D721Med (cell line): ENCODE measurements around the gene DNAJC3.

Source experiments
- DNase-seq: peaks from one replicate; pipeline ENCODE4 v3.0.0; 2011; ENCODE audit warnings: low spot score; ENCODE audit not compliant: insufficient read length
- FAIRE-seq: peaks from 2 replicates; lab custom pipeline; 2011; peaks lifted over from hg19 to GRCh38; lab: Jason Lieb, UNC
- TF ChIP-seq, protein P1 (sequence below): IDR thresholded peaks from 2 replicates; pipeline ENCODE4 v1.5.1; 2012; ENCODE audit warnings: mild to moderate bottlenecking, control low read depth; ENCODE audit not compliant: insufficient read depth; ENCODE audit errors: missing control alignments

Gene DNAJC3

DNA sequence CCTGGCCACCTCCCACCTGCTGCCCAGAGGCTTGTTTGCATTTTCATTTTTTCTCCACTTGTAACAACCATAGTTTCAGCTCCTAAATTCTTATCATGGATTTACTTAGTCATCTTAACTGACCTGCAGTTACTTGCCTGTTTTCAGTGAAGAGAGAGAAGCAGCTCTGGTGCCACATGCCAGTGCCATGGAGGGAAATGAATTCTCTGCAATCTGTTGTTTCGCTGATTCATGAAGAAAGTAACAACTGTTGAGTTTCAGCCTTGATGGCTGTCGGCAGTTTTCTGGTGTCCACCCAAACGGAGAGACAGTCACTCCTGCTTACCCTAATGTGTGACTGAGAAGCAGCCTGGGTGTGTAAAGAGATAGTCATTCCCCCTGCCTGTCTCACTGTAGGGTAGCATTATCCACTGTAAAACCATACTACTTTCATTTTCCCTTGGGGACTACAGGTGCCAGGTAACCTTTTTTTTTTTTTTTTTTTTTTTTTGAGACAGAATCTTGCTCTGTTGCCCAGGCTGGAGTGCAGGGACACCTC, 116.1 kb downstream of the DNAJC3 start:
- TF ChIP-seq, protein P1, sequence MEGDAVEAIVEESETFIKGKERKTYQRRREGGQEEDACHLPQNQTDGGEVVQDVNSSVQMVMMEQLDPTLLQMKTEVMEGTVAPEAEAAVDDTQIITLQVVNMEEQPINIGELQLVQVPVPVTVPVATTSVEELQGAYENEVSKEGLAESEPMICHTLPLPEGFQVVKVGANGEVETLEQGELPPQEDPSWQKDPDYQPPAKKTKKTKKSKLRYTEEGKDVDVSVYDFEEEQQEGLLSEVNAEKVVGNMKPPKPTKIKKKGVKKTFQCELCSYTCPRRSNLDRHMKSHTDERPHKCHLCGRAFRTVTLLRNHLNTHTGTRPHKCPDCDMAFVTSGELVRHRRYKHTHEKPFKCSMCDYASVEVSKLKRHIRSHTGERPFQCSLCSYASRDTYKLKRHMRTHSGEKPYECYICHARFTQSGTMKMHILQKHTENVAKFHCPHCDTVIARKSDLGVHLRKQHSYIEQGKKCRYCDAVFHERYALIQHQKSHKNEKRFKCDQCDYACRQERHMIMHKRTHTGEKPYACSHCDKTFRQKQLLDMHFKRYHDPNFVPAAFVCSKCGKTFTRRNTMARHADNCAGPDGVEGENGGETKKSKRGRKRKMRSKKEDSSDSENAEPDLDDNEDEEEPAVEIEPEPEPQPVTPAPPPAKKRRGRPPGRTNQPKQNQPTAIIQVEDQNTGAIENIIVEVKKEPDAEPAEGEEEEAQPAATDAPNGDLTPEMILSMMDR = no peak
- DNase-seq (no peak), FAIRE-seq (no peak)

DNA sequence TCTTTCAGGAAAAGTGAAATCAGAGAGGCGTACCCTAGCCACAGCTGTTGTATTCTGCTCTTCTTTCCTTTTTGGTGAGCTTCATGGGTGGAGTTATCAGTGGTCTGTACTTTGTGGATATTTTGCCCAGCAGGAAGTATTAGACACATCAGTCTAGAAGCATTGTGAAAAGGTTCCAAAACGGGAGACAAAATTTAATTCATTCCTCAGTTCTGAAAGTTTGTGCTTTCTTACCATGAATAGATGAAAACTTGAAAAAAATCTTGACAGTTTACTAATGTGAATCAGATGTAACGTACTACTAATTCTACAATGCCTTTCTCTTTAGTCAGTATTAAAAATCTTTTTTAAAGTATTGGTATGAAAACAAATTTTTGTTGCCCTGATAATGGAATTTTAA, 116.8 kb downstream of the DNAJC3 start:
- TF ChIP-seq, protein P1 = no peak
- DNase-seq (no peak), FAIRE-seq (no peak)

DNA sequence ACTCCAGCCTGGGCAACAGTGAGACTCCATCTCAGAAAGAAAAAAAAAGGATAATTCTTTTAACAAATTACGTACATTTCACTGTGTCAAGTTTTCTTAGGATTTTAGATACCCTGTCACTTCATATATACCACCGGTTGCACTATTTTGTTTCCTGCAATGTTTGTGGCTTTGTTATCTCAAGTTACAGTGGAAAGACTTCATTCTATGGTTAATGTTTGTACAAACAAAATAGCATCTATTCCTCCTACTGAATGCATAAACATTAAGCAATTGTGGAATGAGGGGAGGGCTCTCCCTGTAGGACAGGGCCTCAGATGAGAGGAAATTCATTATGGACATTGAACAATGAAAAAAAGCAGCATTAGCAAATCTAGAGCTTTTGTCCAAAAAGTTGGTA, 120.1 kb downstream of the DNAJC3 start:
- no peak for FAIRE-seq
- TF ChIP-seq, protein P1 = no peak
- no peak for DNase-seq

DNA sequence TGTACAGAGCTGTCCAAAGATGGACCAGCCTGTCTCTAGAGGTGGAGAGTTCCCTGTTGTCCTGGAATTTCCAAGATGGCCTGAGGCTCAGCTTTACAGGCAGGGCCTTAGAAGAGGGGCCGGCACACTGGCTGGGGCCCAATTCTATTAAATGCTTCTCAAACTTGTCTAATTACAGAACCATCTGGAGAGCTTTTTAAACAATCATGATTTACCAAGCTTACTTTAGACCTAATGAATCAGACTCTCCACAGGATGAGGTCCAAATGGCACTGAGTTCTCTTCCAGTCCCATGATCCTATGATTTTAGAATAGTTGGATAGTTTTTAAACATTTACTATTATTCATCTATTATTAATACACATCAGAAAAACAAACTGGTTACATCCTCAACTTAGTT, 123.5 kb downstream of the DNAJC3 start:
- no peak for FAIRE-seq
- TF ChIP-seq, protein P1 = no peak
- DNase-seq = no peak

DNA sequence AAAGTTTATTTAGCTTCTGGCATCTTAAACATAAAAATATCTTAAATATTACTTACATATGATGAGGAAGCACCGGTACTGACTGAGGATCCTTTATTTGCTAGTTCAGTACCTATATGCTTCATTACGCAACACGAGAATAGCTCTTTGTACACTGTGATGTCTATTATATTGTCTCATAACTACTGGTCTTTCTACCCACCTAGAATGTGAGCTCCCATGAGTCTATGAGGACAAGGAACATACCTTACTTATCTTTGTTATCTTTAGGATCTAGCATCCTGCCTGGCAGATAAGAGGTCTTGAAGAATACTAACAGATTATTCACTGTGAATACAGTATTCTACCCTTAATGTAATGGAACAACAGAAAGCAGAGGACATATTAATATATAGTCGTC, 124.9 kb downstream of the DNAJC3 start:
- DNase-seq (no peak), FAIRE-seq (no peak)
- TF ChIP-seq, protein P1 = no peak

DNA sequence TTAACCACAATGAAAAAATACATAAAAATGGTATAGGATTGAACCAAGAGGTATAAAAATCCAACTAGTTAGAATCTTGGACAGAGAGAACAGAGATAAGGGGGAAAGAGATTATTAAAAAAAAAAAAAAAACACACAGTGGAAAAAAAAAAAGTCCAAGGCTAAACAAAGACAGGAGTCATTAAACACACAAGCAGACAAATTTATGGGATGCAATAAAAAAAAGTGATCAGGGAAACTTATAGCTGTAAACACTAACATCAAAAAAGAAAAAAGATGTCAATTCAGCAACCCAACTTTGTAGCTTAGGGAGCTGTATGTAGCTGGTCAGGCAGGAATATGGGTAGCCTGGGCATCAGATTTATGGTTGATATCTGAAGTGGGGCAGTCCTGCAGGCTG, 129.0 kb downstream of the DNAJC3 start:
- DNase-seq (no peak), FAIRE-seq (no peak)
- TF ChIP-seq, protein P1 = no peak

DNA sequence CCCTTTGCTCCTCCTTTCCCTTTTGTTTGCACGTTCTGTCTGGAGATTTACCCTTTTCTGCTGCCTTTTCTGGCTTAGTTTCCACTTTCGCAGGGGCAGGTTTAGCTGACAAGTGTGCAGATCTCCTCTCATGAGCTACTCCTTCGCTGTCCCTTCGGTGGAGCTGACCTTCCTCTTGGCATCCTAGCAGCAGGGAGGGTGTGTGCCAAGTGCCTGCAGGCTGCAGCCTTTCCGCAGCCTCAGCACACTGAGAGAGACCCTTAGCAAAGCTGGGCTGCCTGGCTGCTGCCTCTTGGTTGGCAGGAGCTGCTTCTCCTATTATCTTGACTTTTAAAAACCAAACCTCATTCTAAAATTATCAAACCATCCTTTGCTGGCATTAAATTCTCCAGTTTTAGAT, 132.5 kb downstream of the DNAJC3 start:
- no peak for FAIRE-seq
- TF ChIP-seq, protein P1 = no peak
- no peak for DNase-seq
